IPS-20b (cell line): ENCODE results near the gene PALLD.

ENCODE experiments used
- H3K27ac ChIP-seq: one replicate; pipeline ENCODE4 v1.5.1; 2013; ENCODE audit warnings: low read length
- H3K27me3 ChIP-seq: 2 replicates; pipeline ENCODE4 v1.6.1; 2013; ENCODE audit warnings: mild to moderate bottlenecking, low read length, inconsistent platforms; ENCODE audit not compliant: insufficient read depth
- H3K36me3 ChIP-seq: 2 replicates; pipeline ENCODE4 v1.6.1; 2013; ENCODE audit warnings: low read depth, mild to moderate bottlenecking, inconsistent platforms, low read length, moderate library complexity; ENCODE audit not compliant: insufficient read depth
- H3K4me1 ChIP-seq: 2 replicates; pipeline ENCODE4 v1.6.1; 2013; ENCODE audit warnings: mild to moderate bottlenecking, control low read depth, inconsistent platforms, low read length, moderate library complexity; ENCODE audit not compliant: insufficient read depth
- H3K4me3 ChIP-seq: 2 replicates; pipeline ENCODE4 v1.5.1; 2013; ENCODE audit warnings: mild to moderate bottlenecking, low read length, inconsistent platforms
- H3K9ac ChIP-seq: 2 replicates; pipeline ENCODE4 v1.6.1; 2013; ENCODE audit warnings: low read depth, mild to moderate bottlenecking, inconsistent platforms, low read length, moderate library complexity
- H3K9me3 ChIP-seq: 2 replicates; pipeline ENCODE4 v1.6.1; 2013; ENCODE audit warnings: mild to moderate bottlenecking, low read depth, low read length, inconsistent platforms; ENCODE audit not compliant: insufficient read depth

PALLD gene

GRCh38 chr4:168515222-168516011, 18.6 kb downstream of the PALLD start:
- Histone ChIP-seq H3K27me3 (no peaks in the 10 kb centered on the region), H3K9ac (no peak overlapping the region), H3K4me1 (no peaks in the 10 kb centered on the region), H3K9me3 (no peaks in the 10 kb centered on the region), H3K36me3 (no peaks in the 10 kb centered on the region), H3K27ac (no peak overlapping the region), H3K4me3 (no peak overlapping the region)

- Histone ChIP-seq H3K27me3 (no peaks in the 10 kb centered on the region), H3K4me1 (no peaks in the 10 kb centered on the region), H3K27ac (no peak overlapping the region), H3K9ac (no peak overlapping the region), H3K36me3 (no peaks in the 10 kb centered on the region), H3K4me3 (no peak overlapping the region), H3K9me3 (no peaks in the 10 kb centered on the region)
These were observed 20.0 kb downstream of the PALLD start for GRCh38 chr4:168516841-168517240.

- no peak overlapping the region for H3K9ac ChIP-seq
- H3K27ac ChIP-seq, result no peak overlapping the region
- H3K4me1 ChIP-seq, result no peaks in the 10 kb centered on the region
- H3K27me3 ChIP-seq, result no peaks in the 10 kb centered on the region
- no peaks in the 10 kb centered on the region for H3K36me3 ChIP-seq
- no peaks in the 10 kb centered on the region for H3K9me3 ChIP-seq
- H3K4me3 ChIP-seq, result no peak overlapping the region
These were observed 22.7 kb downstream of the PALLD start for GRCh38 chr4:168519576-168519975.

- no peaks in the 10 kb centered on the region for H3K4me1 ChIP-seq
- no peaks in the 10 kb centered on the region for H3K27me3 ChIP-seq
- H3K9me3 ChIP-seq, result no peaks in the 10 kb centered on the region
- no peaks in the 10 kb centered on the region for H3K36me3 ChIP-seq
- H3K4me3 ChIP-seq, result no peak overlapping the region
- H3K9ac ChIP-seq, result no peak overlapping the region
- no peak overlapping the region for H3K27ac ChIP-seq
These were observed 24.9 kb downstream of the PALLD start for GRCh38 chr4:168521721-168522120.

GRCh38 chr4:168522356-168522755, 25.5 kb downstream of the PALLD start:
- H3K9me3 ChIP-seq, result no peaks in the 10 kb centered on the region
- H3K4me3 ChIP-seq, result no peak overlapping the region
- no peak overlapping the region for H3K9ac ChIP-seq
- no peaks in the 10 kb centered on the region for H3K4me1 ChIP-seq
- no peaks in the 10 kb centered on the region for H3K36me3 ChIP-seq
- H3K27ac ChIP-seq, result no peak overlapping the region
- no peaks in the 10 kb centered on the region for H3K27me3 ChIP-seq

- no peak overlapping the region for H3K4me3 ChIP-seq
- H3K9me3 ChIP-seq, result no peaks in the 10 kb centered on the region
- no peak overlapping the region for H3K9ac ChIP-seq
- H3K36me3 ChIP-seq, result no peaks in the 10 kb centered on the region
- H3K27ac ChIP-seq, result no peak overlapping the region
- no peaks in the 10 kb centered on the region for H3K4me1 ChIP-seq
- no peaks in the 10 kb centered on the region for H3K27me3 ChIP-seq
These were observed 26.1 kb downstream of the PALLD start for GRCh38 chr4:168522829-168523489.

GRCh38 chr4:168524006-168524405, 27.2 kb downstream of the PALLD start:
- H3K36me3 ChIP-seq, result no peaks in the 10 kb centered on the region
- no peaks in the 10 kb centered on the region for H3K27me3 ChIP-seq
- no peaks in the 10 kb centered on the region for H3K4me1 ChIP-seq
- no peak overlapping the region for H3K9ac ChIP-seq
- no peak overlapping the region for H3K27ac ChIP-seq
- no peak overlapping the region for H3K4me3 ChIP-seq
- no peaks in the 10 kb centered on the region for H3K9me3 ChIP-seq

- no peak overlapping the region for H3K4me3 ChIP-seq
- H3K9me3 ChIP-seq, result no peaks in the 10 kb centered on the region
- H3K4me1 ChIP-seq, result no peaks in the 10 kb centered on the region
- H3K27me3 ChIP-seq, result no peaks in the 10 kb centered on the region
- no peaks in the 10 kb centered on the region for H3K36me3 ChIP-seq
- H3K9ac ChIP-seq, result no peak overlapping the region
- H3K27ac ChIP-seq, result no peak overlapping the region
These were observed 28.0 kb downstream of the PALLD start for GRCh38 chr4:168524897-168525296.

- Histone ChIP-seq H3K9ac (no peak overlapping the region), H3K4me3 (no peak overlapping the region), H3K4me1 (no peaks in the 10 kb centered on the region), H3K27ac (no peak overlapping the region), H3K27me3 (no peaks in the 10 kb centered on the region), H3K36me3 (no peaks in the 10 kb centered on the region), H3K9me3 (no peaks in the 10 kb centered on the region)
These were observed 30.7 kb downstream of the PALLD start for GRCh38 chr4:168527560-168527959.

- Histone ChIP-seq H3K4me3 (no peak overlapping the region), H3K36me3 (no peaks in the 10 kb centered on the region), H3K9ac (no peak overlapping the region), H3K27me3 (no peaks in the 10 kb centered on the region), H3K27ac (no peak overlapping the region), H3K4me1 (no peaks in the 10 kb centered on the region), H3K9me3 (no peaks in the 10 kb centered on the region)
These were observed 31.5 kb downstream of the PALLD start for GRCh38 chr4:168528131-168528949.

GRCh38 chr4:168529257-168529656, 32.4 kb downstream of the PALLD start:
- no peak overlapping the region for H3K4me3 ChIP-seq
- H3K9ac ChIP-seq, result no peak overlapping the region
- H3K9me3 ChIP-seq, result no peaks in the 10 kb centered on the region
- no peaks in the 10 kb centered on the region for H3K36me3 ChIP-seq
- H3K27ac ChIP-seq, result no peak overlapping the region
- no peaks in the 10 kb centered on the region for H3K27me3 ChIP-seq
- no peaks in the 10 kb centered on the region for H3K4me1 ChIP-seq
